Ectodermal cell (in vitro differentiated cells): ENCODE measurements around the gene OR8D2.

ENCODE experiments used
- H3K27ac ChIP-seq: 2 replicates; pipeline ENCODE4 v1.7.0; 2013; ENCODE audit warnings: mild to moderate bottlenecking, low read depth, low read length; ENCODE audit not compliant: insufficient read depth, poor library complexity, severe bottlenecking
- H3K27me3 ChIP-seq: 2 replicates; pipeline ENCODE4 v1.7.0; 2013; ENCODE audit warnings: mild to moderate bottlenecking, low read length; ENCODE audit not compliant: insufficient read depth, control insufficient read depth, poor library complexity, severe bottlenecking
- H3K36me3 ChIP-seq: one replicate; pipeline ENCODE4 v1.7.0; 2013; ENCODE audit warnings: low read length; ENCODE audit not compliant: control insufficient read depth, insufficient read depth
- H3K4me1 ChIP-seq: one replicate; pipeline ENCODE4 v1.7.0; 2013; ENCODE audit warnings: low read length; ENCODE audit not compliant: control insufficient read depth, insufficient read depth
- H3K4me3 ChIP-seq: 2 replicates; pipeline ENCODE4 v1.7.0; 2013; ENCODE audit warnings: low read depth, low read length, control low read depth; ENCODE audit not compliant: insufficient read depth
- H3K9me3 ChIP-seq: 2 replicates; pipeline ENCODE4 v1.7.0; 2013; ENCODE audit warnings: mild to moderate bottlenecking, low read length, moderate library complexity; ENCODE audit not compliant: control insufficient read depth
- WGBS, 2 experiments: methylation state at CpG; one replicate each; pipeline ENCODE4 v1.1.7; 2013; ENCODE audit warnings: missing lambda C conversion rate in 2 of 2; 5-methylcytosine and 5-hydroxymethylcytosine counted together

Gene OR8D2

DNA sequence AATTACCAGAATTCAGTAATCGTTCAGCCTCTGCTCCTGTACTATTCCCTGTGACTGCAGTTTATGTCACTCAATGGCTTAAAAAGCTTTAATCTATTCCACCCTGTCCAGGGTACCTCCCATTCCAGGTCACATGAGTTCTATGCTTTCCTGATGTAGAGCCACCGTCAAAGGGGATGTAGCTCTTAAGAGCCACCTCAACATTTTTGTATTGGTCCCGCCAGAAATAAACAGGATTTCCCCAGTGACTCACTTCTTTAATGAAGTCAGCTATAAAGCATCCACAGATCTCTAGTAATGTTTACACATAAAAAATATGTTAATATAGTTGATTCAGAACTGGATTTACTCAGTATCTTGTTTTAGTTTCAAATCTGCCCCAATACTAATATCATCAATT is 4.9 kb downstream of the OR8D2 start:
- no peaks in the 10 kb centered on the region for H3K27me3 ChIP-seq
- H3K36me3 ChIP-seq: no peaks in the 10 kb centered on the region
- H3K9me3 ChIP-seq: no peaks in the 10 kb centered on the region
- H3K4me3 ChIP-seq: no peak overlapping the region
- H3K4me1 ChIP-seq: no peaks in the 10 kb centered on the region
- H3K27ac ChIP-seq: no peak overlapping the region
- 89 to 95% methylated on average over 3 of the region's 3 CpGs for WGBS, 2 experiments

GRCh38 chr11:124313849-124314248 is 6.1 kb downstream of the OR8D2 start, which contains the start of gene OR8D1:
OR8D1 (minus strand) TSS chr11:124313949; CDS start chr11:124310766, 3,183 bp downstream.
- Histone ChIP-seq H3K9me3 (no peaks in the 10 kb centered on the region), H3K27ac (no peak within 1 kb of the TSS), H3K4me3 (no peak within 1 kb of the TSS), H3K4me1 (no peaks in the 10 kb centered on the region), H3K36me3 (no peaks in the 10 kb centered on the region), H3K27me3 (no peaks in the 10 kb centered on the region)
- WGBS, 2 experiments: 95 to 100% methylated on average over 1 to 2 of the region's 2 CpGs

DNA sequence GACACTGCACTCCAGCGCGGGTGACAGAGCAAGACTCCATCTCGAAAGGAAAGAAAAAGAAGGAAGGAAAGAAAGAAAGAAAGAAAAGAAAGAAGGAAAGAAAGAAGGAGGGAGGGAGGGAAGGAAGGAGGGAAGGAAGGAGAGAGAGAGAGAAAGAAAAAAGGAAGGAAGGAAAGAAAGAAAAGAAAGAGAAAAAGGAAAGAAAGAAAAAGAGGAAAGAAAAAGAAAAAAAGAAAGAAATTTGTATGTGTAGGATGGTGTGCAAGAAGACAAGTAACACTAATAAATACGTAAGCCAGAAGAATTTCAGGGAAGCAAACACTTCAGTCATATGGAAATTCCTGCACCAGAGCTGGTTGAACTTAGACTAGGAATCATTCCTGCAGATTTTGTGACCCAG is 6.9 kb downstream of the OR8D2 start:
- no peaks in the 10 kb centered on the region for H3K36me3 ChIP-seq
- 88 to 94% methylated on average over 4 of the region's 4 CpGs for WGBS, 2 experiments
- no peak overlapping the region for H3K27ac ChIP-seq
- no peaks in the 10 kb centered on the region for H3K4me1 ChIP-seq
- H3K4me3 ChIP-seq: no peak overlapping the region
- H3K9me3 ChIP-seq: no peaks in the 10 kb centered on the region
- no peaks in the 10 kb centered on the region for H3K27me3 ChIP-seq

GRCh38 chr11:124311670-124312069 is 8.3 kb downstream of the OR8D2 start:
- Histone ChIP-seq H3K9me3 (no peaks in the 10 kb centered on the region), H3K4me3 (no peak overlapping the region), H3K27ac (no peak overlapping the region), H3K36me3 (no peaks in the 10 kb centered on the region), H3K27me3 (no peaks in the 10 kb centered on the region), H3K4me1 (no peaks in the 10 kb centered on the region)

GRCh38 chr11:124311269-124311668 is 8.7 kb downstream of the OR8D2 start:
- WGBS, 2 experiments: 95 to 97% methylated on average over 5 of the region's 5 CpGs
- Histone ChIP-seq H3K9me3 (no peaks in the 10 kb centered on the region), H3K4me3 (no peak overlapping the region), H3K27ac (no peak overlapping the region), H3K27me3 (no peaks in the 10 kb centered on the region), H3K4me1 (no peaks in the 10 kb centered on the region), H3K36me3 (no peaks in the 10 kb centered on the region)

- Histone ChIP-seq H3K27ac (no peak overlapping the region), H3K4me1 (no peaks in the 10 kb centered on the region), H3K36me3 (no peaks in the 10 kb centered on the region), H3K4me3 (no peak overlapping the region), H3K9me3 (no peaks in the 10 kb centered on the region), H3K27me3 (no peaks in the 10 kb centered on the region)
Observed at GRCh38 chr11:124310721-124311120, 9.3 kb downstream of the OR8D2 start.

GRCh38 chr11:124307093-124307492 is 12.9 kb downstream of the OR8D2 start:
- H3K4me1 ChIP-seq: no peaks in the 10 kb centered on the region
- no peaks in the 10 kb centered on the region for H3K36me3 ChIP-seq
- H3K4me3 ChIP-seq: no peak overlapping the region
- H3K27ac ChIP-seq: no peak overlapping the region
- H3K27me3 ChIP-seq: no peaks in the 10 kb centered on the region
- H3K9me3 ChIP-seq: no peaks in the 10 kb centered on the region

GRCh38 chr11:124302347-124303125 is 17.5 kb downstream of the OR8D2 start:
- H3K27me3 ChIP-seq: no peaks in the 10 kb centered on the region
- no peaks in the 10 kb centered on the region for H3K9me3 ChIP-seq
- 63 to 100% methylated on average over 1 of the region's 3 CpGs for WGBS, 2 experiments

GRCh38 chr11:124301548-124301947 is 18.4 kb downstream of the OR8D2 start:
- Histone ChIP-seq H3K4me3 (no peak overlapping the region), H3K36me3 (no peaks in the 10 kb centered on the region), H3K27ac (no peak overlapping the region), H3K9me3 (no peaks in the 10 kb centered on the region), H3K27me3 (no peaks in the 10 kb centered on the region), H3K4me1 (no peaks in the 10 kb centered on the region)
- WGBS, 2 experiments: 84 to 93% methylated on average over 3 of the region's 3 CpGs

More at GRCh38 chr11:124302347-124303125, 17.5 kb downstream of the OR8D2 start:
- H3K4me1 ChIP-seq: no peaks in the 10 kb centered on the region
- H3K36me3 ChIP-seq: no peaks in the 10 kb centered on the region
- no peak overlapping the region for H3K27ac ChIP-seq
- H3K4me3 ChIP-seq: no peak overlapping the region

DNA sequence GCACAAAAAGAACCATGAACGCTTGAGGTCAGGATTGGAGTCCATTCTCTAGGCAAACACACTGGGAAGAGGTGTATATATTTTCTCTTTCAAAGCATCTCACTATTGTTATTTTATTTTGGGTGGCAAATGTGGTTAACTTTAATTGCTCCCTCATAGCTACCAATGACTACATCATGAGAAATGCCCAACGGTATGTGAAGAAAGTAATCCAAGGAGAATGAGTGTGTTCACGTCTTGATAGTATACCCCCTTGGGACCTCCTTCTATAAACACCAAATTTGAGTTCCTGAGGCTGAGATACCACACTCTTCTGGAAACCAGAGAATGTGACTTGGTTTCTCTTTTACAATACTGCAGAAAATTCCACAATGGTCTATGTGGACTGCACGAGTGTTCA is 22.1 kb downstream of the OR8D2 start:
- 92 to 95% methylated on average over 3 to 4 of the region's 4 CpGs for WGBS, 2 experiments
- H3K27me3 ChIP-seq: no peaks in the 10 kb centered on the region
- H3K4me1 ChIP-seq: no peaks in the 10 kb centered on the region
- H3K36me3 ChIP-seq: no peaks in the 10 kb centered on the region
- H3K9me3 ChIP-seq: no peaks in the 10 kb centered on the region
- H3K4me3 ChIP-seq: no peak overlapping the region
- H3K27ac ChIP-seq: no peak overlapping the region

DNA sequence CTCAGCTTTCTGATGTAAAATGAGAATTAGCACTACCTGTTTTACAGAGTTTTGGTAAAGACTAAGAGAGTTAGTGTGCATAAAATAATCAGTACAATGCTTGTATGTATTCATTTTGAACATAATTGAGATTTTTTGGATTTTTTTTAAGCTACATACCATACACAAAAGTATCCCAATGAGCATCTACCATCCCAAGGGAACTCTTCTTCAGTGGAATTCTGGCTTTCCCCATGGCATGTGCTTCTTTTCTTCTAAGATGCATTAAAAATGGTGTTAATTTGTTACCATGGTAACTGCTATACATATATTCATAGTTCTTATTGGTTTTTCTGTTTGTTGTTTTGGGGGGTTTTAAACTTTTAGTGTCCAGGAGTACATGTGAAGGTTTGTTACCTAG is 24.0 kb downstream of the OR8D2 start:
- H3K4me1 ChIP-seq: no peaks in the 10 kb centered on the region

More for the DNA sequence above, 24.0 kb downstream of the OR8D2 start:
- Histone ChIP-seq H3K27ac (no peak overlapping the region), H3K9me3 (no peaks in the 10 kb centered on the region), H3K27me3 (no peaks in the 10 kb centered on the region), H3K36me3 (no peaks in the 10 kb centered on the region), H3K4me3 (no peak overlapping the region)
